Lower leg skin (tissue), 4 donors: ENCODE data around the gene FLOT1. TPM values are rescaled to one million over a fixed set of nuclear protein-coding genes. Genes with fewer than 3 reads are reported as not detected.
A peak's percentile ranks its signal among the peaks of the same experiment; 100 is the strongest.

Source experiments
- DNase-seq, 2 donors: peaks; one replicate each; pipeline ENCODE4 v3.0.0-alpha.2; 2019; ENCODE audit warnings: low spot score in 2 of 2
- H3K4me3 ChIP-seq: fragments of 200-600 bp; sonication (generic); 2 replicates; pipeline ENCODE4 v1.5.1; 2017; ENCODE audit warnings: mild to moderate bottlenecking, low read depth; ENCODE audit not compliant: poor library complexity, severe bottlenecking
- CTCF ChIP-seq, 3 donors: fragments of 450-650 bp; IDR thresholded peaks; one replicate each; pipeline ENCODE4 v1.5.1; 2016; ENCODE audit warnings: antibody characterized with exemption in 3 of 3, mild to moderate bottlenecking in 3 of 3, moderate library complexity in 2 of 3
- POLR2A ChIP-seq, 2 donors: fragments of 450-650 bp; IDR thresholded peaks; one replicate each; pipeline ENCODE4 v1.6.1; 2016 to 2017; ENCODE audit warnings: antibody characterized with exemption in 2 of 2, mild to moderate bottlenecking in 1 of 2, moderate library complexity in 1 of 2
- WGBS, 2 donors: methylation state at CpG; one replicate each; pipeline ENCODE4 v1.1.5; 2018; 5-methylcytosine and 5-hydroxymethylcytosine counted together
- intact Hi-C: fragments of 100-400 bp; cut with DNase I; formaldehyde crosslinking; loops from one replicate; pipeline ENCODE4 v1.15.0; 2023; ENCODE audit warnings: low total_unique reads
- total RNA-seq, 4 donors: library from RNA; depleted of rRNA; stranded (reverse); fragments of >200 nt; gene quantifications; one replicate each; pipeline ENCODE4 v1.1.0, GENCODE V29; 2016

FLOT1 gene
- total RNA-seq, 4 donors from 2014 or later = 40.2 to 64.1 (median 42.5) TPM

GRCh38 chr6:30703011-30703410 is 39.5 kb downstream of the FLOT1 start:
- TF ChIP-seq CTCF (IDR thresholded peaks at IDR 0.05) (no peak), POLR2A (IDR thresholded peaks at IDR 0.05) (no peak)
- intact Hi-C loops = no loop called here
- DNase-seq = no peak
- 94 to 95% methylated on average over 10 of the region's 10 CpGs for WGBS, 2 donors
- H3K4me3 ChIP-seq = no peak overlapping the region

GRCh38 chr6:30700340-30700739 is 42.1 kb downstream of the FLOT1 start:
- DNase-seq = no peak
- no peak for TF ChIP-seq CTCF (IDR thresholded peaks at IDR 0.05)
- TF ChIP-seq POLR2A (IDR thresholded peaks at IDR 0.05) = no peak
- WGBS, 2 donors = 44 to 49% methylated on average over 4 of the region's 4 CpGs
- intact Hi-C loops = no loop called here
- H3K4me3 ChIP-seq = no peak overlapping the region

GRCh38 chr6:30696432-30696831 is 46.1 kb downstream of the FLOT1 start:
- intact Hi-C loops = no loop called here
- H3K4me3 ChIP-seq = no peak overlapping the region
- 96% methylated on average over 5 of the region's 5 CpGs for WGBS, 2 donors
- DNase-seq = no peak
- TF ChIP-seq CTCF (IDR thresholded peaks at IDR 0.05) = no peak
- TF ChIP-seq POLR2A (IDR thresholded peaks at IDR 0.05) = no peak

GRCh38 chr6:30691208-30691847 is 51.2 kb downstream of the FLOT1 start:
- intact Hi-C loops = no loop called here
- WGBS, 2 donors = 14 to 15% methylated on average over 8 of the region's 8 CpGs
- peak overlapping the region; percentile 54 for H3K4me3 ChIP-seq
- TF ChIP-seq CTCF (IDR thresholded peaks at IDR 0.05) (no peak), POLR2A (IDR thresholded peaks at IDR 0.05) (no peak)
- DNase-seq = no peak

GRCh38 chr6:30690403-30691207 is 51.9 kb downstream of the FLOT1 start, which contains the start of gene NRM:
NRM (minus strand) TSS chr6:30690984; CDS start chr6:30690974, 10 bp downstream.
- TF ChIP-seq CTCF (IDR thresholded peaks at IDR 0.05) = no peak
- no peak for TF ChIP-seq POLR2A (IDR thresholded peaks at IDR 0.05)
- intact Hi-C loops = no loop called here
- whole genome bisulfite sequencing, 2 donors = 0 to 1% methylated on average over 34 to 40 of the region's 40 CpGs
- peak within 1 kb of the TSS; percentile 54 for H3K4me3 ChIP-seq
- DNase-seq = peak; percentile 87 to 96
